Progenitor cell of endocrine pancreas (in vitro differentiated cells): ENCODE measurements around the gene DLL1. TPM values are rescaled to one million over a fixed set of nuclear protein-coding genes. Genes with fewer than 3 reads are reported as not detected.

Experiments
- DNase-seq: peaks from one replicate; pipeline ENCODE4 v3.0.0; 2021; ENCODE audit warnings: low spot score; ENCODE audit not compliant: unreplicated experiment
- H3K27ac Mint-ChIP-seq: 2 replicates; pipeline ENCODE4 v1.8.0; 2021; ENCODE audit warnings: mild to moderate bottlenecking, moderate library complexity, mixed read lengths
- H3K27me3 Mint-ChIP-seq: 2 replicates; pipeline ENCODE4 v1.8.0; 2021; ENCODE audit warnings: mixed read lengths
- H3K36me3 Mint-ChIP-seq: 2 replicates; pipeline ENCODE4 v1.8.0; 2022; ENCODE audit warnings: mixed read lengths; ENCODE audit not compliant: insufficient read depth
- H3K4me1 Mint-ChIP-seq: 2 replicates; pipeline ENCODE4 v1.8.0; 2021; ENCODE audit warnings: low read depth, mixed read lengths
- H3K4me3 Mint-ChIP-seq: 2 replicates; pipeline ENCODE4 v1.8.0; 2021; ENCODE audit warnings: low read depth, mild to moderate bottlenecking, moderate library complexity, mixed read lengths
- H3K9me3 Mint-ChIP-seq: 2 replicates; pipeline ENCODE4 v1.8.0; 2021; ENCODE audit warnings: low read depth, mixed read lengths
- CTCF ChIP-seq: fragments of 200-600 bp; sonication (generic); IDR thresholded peaks from one replicate; pipeline ENCODE4 v1.5.0; 2021; ENCODE audit warnings: antibody characterized with exemption, mild to moderate bottlenecking; ENCODE audit not compliant: unreplicated experiment
- total RNA-seq: library from RNA; stranded (reverse); gene quantifications from 2 replicates; pipeline ENCODE4 v1.2.1, GENCODE V29; 2021

The DLL1 gene
- total RNA-seq, 1 donor from 2014 or later, result 75.3 TPM

GRCh38 chr6:170308761-170309160 lies 17.9 kb upstream of the DLL1 start:
- no peak for TF ChIP-seq CTCF
- Mint-ChIP-seq H3K9me3 (peaks cover 8% of the 10 kb centered on the region), H3K27ac (no peak overlapping the region), H3K27me3 (no peaks in the 10 kb centered on the region), H3K36me3 (peaks cover 6% of the 10 kb centered on the region), H3K4me3 (peak overlapping the region; percentile 48), H3K4me1 (peaks cover 18% of the 10 kb centered on the region)
- DNase-seq, result no peak

- no peak for DNase-seq
- peaks cover 14% of the 10 kb centered on the region for H3K36me3 Mint-ChIP-seq
- peaks cover 18% of the 10 kb centered on the region for H3K4me1 Mint-ChIP-seq
- TF ChIP-seq CTCF, result no peak
- peak overlapping the region; percentile 96 for H3K4me3 Mint-ChIP-seq
- peak overlapping the region; percentile 93 for H3K27ac Mint-ChIP-seq
- no peaks in the 10 kb centered on the region for H3K27me3 Mint-ChIP-seq
- H3K9me3 Mint-ChIP-seq, result peaks cover 16% of the 10 kb centered on the region
Measured at GRCh38 chr6:170307080-170307545, 16.2 kb upstream of the DLL1 start.

GRCh38 chr6:170306324-170307079 lies 15.6 kb upstream of the DLL1 start, which contains the start of gene FAM120B:
TSS of gene FAM120B (plus strand) at chr6:170306758. CDS start at chr6:170317391, 10,633 bp downstream.
- no peaks in the 10 kb centered on the region for H3K27me3 Mint-ChIP-seq
- H3K9me3 Mint-ChIP-seq, result peaks cover 22% of the 10 kb centered on the region
- peak; percentile 86 for DNase-seq
- peak within 1 kb of the TSS; percentile 96 for H3K4me3 Mint-ChIP-seq
- peaks cover 18% of the 10 kb centered on the region for H3K4me1 Mint-ChIP-seq
- TF ChIP-seq CTCF, result no peak
- peaks cover 19% of the 10 kb centered on the region for H3K36me3 Mint-ChIP-seq
- H3K27ac Mint-ChIP-seq, result peak within 1 kb of the TSS; percentile 93

GRCh38 chr6:170305805-170306323 lies 15.0 kb upstream of the DLL1 start:
- no peak for TF ChIP-seq CTCF
- DNase-seq, result no peak
- Mint-ChIP-seq H3K27me3 (no peaks in the 10 kb centered on the region), H3K4me1 (peaks cover 18% of the 10 kb centered on the region), H3K4me3 (peak overlapping the region; percentile 96), H3K36me3 (peaks cover 21% of the 10 kb centered on the region), H3K27ac (peak overlapping the region; percentile 83), H3K9me3 (peaks cover 24% of the 10 kb centered on the region)

- H3K27ac Mint-ChIP-seq, result no peak overlapping the region
- TF ChIP-seq CTCF, result no peak
- H3K4me1 Mint-ChIP-seq, result peaks cover 11% of the 10 kb centered on the region
- DNase-seq, result no peak
- H3K27me3 Mint-ChIP-seq, result no peaks in the 10 kb centered on the region
- H3K36me3 Mint-ChIP-seq, result peaks cover 26% of the 10 kb centered on the region
- no peak overlapping the region for H3K4me3 Mint-ChIP-seq
- H3K9me3 Mint-ChIP-seq, result peaks cover 24% of the 10 kb centered on the region
Measured at GRCh38 chr6:170301184-170301583, 10.3 kb upstream of the DLL1 start.
